ENCODE results near the gene PDZD8.

Gene PDZD8

DNA sequence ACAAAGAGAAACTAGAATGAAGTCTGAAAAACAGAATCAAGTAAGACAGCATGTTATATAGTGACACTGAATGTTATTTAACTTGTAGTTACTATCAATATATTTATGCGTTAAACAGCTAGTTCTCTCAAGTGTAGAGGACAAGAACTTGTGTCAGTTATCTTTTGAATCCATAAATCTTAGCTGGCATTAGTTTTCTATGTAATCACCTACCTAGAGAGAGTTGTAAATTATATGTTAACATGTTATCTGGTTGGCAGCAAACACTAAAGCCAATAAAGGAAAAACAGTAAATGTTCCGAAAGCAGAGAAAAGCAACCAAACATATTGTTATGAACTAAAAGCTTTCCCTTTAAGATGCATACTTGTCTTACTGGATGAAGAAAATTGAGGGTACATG lies 97.6 kb downstream of the PDZD8 start:
- no peak for TF ChIP-seq CTCF (IDR thresholded peaks at IDR 0.05; ENCODE audit: control insufficient read depth, extremely low read depth, insufficient read depth)
- DNase-seq (ENCODE audit: low read depth) = no peak
- H3K4me3 ChIP-seq (ENCODE audit: low read depth, low read length) = no peak overlapping the region

DNA sequence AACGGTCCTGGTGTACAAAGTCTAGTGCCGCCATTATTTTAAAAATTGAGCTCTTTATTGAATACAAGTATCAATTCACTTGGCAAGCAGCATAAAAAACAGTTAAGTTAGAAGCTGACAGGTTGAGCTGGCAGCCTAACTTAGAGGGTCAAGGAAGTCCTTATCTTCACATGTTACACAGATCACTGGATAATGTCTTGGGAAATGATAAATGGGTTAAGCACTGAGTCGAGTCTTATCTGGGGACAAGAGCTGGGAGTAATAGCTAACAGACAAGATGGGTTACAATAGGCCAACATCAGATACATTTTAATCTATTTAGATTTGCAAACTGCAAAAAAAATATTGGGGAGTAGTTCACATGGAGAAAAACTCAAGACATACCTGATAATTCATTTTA lies 100.1 kb downstream of the PDZD8 start:
- DNase-seq (ENCODE audit: low read depth) = no peak
- no peak overlapping the region for H3K4me3 ChIP-seq (ENCODE audit: low read depth, low read length)
- no peak for TF ChIP-seq CTCF (IDR thresholded peaks at IDR 0.05; ENCODE audit: control insufficient read depth, extremely low read depth, insufficient read depth)

- no peak overlapping the region for H3K4me3 ChIP-seq (ENCODE audit: low read depth, low read length)
- no peak for DNase-seq (ENCODE audit: low read depth)
- TF ChIP-seq CTCF (IDR thresholded peaks at IDR 0.05; ENCODE audit: control insufficient read depth, extremely low read depth, insufficient read depth) = no peak
Observed at GRCh38 chr10:117274509-117274908, 100.7 kb downstream of the PDZD8 start.

DNA sequence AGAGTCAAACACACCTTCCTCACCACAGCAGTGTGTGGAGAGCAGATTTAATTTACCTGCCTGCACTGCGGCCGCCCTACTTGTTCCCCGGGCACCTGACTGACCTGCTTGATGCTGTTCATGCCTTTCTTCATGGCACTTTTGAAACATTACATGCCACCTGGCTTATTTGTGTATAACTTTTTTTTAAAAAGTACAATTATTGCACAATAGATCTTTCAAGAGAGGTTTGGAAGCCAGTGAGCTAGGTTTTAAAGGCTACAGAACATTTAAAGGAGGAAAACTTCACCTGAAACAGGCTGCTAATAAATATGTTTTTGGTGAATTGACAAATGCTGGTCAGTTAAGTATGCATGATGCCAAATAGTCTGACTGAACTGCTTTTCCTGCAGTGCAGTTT lies 101.3 kb downstream of the PDZD8 start:
- H3K4me3 ChIP-seq (ENCODE audit: low read depth, low read length) = no peak overlapping the region
- DNase-seq (ENCODE audit: low read depth) = no peak
- TF ChIP-seq CTCF (IDR thresholded peaks at IDR 0.05; ENCODE audit: control insufficient read depth, extremely low read depth, insufficient read depth) = no peak

DNA sequence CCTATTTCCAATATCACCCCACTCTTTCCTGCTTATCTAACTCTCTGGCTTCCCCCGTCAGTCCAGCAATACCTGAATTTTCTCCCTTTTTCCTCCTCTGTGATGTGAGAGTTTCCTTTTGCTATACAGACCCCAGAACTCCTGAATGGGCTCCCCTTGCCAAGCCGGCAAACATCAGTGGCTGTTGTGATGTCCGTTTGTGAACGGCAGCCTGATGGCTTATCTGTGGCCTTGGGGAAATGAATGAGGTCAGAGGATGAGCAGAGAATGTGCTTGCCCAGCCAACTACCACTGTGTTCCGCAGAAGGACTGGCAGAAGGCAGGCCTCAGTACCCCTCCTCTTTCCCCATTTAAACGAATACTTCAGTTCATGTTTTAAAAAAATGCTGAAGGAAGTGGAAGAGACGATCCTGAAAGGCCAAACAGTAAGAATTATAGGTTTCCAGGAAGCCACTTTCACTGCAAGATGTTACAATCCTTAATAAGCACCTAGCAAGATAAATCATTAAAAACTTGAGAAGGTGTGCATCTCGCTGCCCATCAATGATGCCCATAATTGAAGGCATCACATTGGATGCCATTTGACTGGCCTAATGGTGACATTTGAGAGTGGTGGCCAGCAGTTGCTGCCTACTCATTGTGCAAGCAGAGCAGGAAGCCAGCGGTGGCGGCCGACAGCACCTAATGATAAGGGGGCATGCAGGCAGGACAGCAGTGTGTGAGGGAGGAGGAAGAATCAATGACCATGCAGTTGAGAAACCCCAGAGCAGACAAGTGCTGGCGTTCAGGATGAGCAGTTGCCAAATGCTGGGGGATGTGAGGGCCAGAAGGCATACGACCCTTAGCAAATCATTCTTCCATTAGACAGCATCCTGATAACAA lies 102.8 kb downstream of the PDZD8 start:
- no peak for TF ChIP-seq CTCF (IDR thresholded peaks at IDR 0.05; ENCODE audit: control insufficient read depth, extremely low read depth, insufficient read depth)
- H3K4me3 ChIP-seq (ENCODE audit: low read depth, low read length) = no peak overlapping the region
- DNase-seq (ENCODE audit: low read depth) = no peak

- H3K4me3 ChIP-seq (ENCODE audit: low read depth, low read length) = no peak overlapping the region
- TF ChIP-seq CTCF (IDR thresholded peaks at IDR 0.05; ENCODE audit: control insufficient read depth, extremely low read depth, insufficient read depth) = no peak
- no peak for DNase-seq (ENCODE audit: low read depth)
Observed at GRCh38 chr10:117271427-117271826, 103.8 kb downstream of the PDZD8 start.

- TF ChIP-seq CTCF (IDR thresholded peaks at IDR 0.05; ENCODE audit: control insufficient read depth, extremely low read depth, insufficient read depth) = no peak
- no peak for DNase-seq (ENCODE audit: low read depth)
- H3K4me3 ChIP-seq (ENCODE audit: low read depth, low read length) = no peak overlapping the region
Observed at GRCh38 chr10:117268907-117269306, 106.3 kb downstream of the PDZD8 start.
